ENCODE measurements around the gene DNAJC1.

DNAJC1 gene

DNA sequence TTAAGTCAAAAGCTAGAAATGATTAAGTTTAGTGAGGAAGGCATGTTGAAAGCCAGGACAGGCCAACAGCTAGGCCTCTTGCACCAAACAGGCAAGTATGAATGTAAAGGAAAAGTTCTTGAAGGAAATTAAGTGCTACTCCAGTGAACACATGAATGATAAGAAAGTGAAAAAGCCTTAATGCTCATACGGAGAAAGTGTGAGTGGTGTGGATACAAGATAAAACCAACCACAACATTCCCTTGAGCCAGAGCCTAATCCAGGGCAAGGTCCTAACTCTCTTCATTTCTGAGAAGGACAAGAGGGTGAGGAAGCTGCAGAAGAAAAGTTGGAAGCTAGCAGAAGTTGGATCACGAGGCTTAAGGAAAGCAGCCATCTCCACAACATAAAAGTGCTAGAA, 53.0 kb downstream of the DNAJC1 start:
- Mint-ChIP-seq H3K27me3 (no peaks in the 10 kb centered on the region), H3K4me3 (no peak overlapping the region), H3K9me3 (no peaks in the 10 kb centered on the region), H3K4me1 (peaks cover 11% of the 10 kb centered on the region), H3K36me3 (no peaks in the 10 kb centered on the region), H3K27ac (no peak overlapping the region)

DNA sequence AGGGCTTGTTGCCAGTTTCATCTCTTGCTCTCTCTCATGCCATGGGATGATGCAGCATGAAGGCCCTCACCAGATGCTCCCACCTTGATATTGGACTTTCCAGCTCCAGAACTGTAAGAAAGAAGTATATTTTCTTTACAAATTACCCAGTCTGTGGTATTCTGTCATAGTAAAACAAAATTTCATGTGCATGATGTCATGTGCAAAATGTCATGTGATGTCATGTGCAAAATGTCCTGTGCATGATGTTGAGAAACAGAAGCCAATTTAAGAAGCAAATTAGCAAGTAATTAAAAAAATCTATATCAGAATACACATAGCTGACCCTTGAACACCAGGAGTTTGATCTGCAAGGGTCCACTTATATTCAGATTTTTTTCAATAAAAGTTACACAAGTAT, 56.6 kb downstream of the DNAJC1 start:
- Mint-ChIP-seq H3K27me3 (no peaks in the 10 kb centered on the region), H3K4me1 (peaks cover 21% of the 10 kb centered on the region), H3K9me3 (no peaks in the 10 kb centered on the region), H3K27ac (no peak overlapping the region), H3K4me3 (no peak overlapping the region), H3K36me3 (peaks cover 2% of the 10 kb centered on the region)

DNA sequence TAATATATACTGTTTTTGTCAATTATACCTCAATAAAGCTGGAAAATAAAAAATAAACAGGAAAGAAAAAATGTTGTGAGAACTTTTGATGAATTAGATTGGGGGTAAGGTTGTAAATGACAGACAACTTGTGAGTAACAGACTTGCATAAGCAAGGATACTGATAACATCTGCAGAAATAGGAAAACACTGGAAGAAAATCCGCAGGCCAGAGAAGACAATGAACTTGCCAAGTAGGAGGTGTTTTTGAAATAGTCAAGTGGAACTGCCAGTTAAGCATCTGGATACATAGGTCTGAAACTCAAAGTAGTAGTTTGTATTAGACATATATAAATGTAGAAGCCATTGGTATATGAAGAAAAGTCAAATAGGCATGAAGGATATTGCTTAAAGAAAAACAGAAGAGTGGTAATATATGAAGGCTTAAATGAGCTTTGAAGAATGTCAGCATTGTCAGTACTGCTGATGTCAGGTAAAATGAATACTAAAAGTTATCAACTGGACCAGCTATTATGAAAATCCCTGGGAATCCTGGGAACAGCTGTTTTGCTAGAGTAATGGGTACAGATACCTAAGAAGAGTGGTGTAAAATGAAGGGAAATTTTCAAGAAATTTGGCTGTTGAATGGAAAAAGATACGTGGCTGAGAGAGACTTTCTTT, 58.7 kb downstream of the DNAJC1 start:
- peaks cover 3% of the 10 kb centered on the region for H3K36me3 Mint-ChIP-seq
- H3K27ac Mint-ChIP-seq, result peak overlapping the region; percentile 59
- H3K9me3 Mint-ChIP-seq, result no peaks in the 10 kb centered on the region
- peaks cover 20% of the 10 kb centered on the region for H3K4me1 Mint-ChIP-seq
- H3K27me3 Mint-ChIP-seq, result no peaks in the 10 kb centered on the region
- H3K4me3 Mint-ChIP-seq, result no peak overlapping the region

- Mint-ChIP-seq H3K4me1 (peaks cover 20% of the 10 kb centered on the region), H3K27me3 (no peaks in the 10 kb centered on the region), H3K9me3 (no peaks in the 10 kb centered on the region), H3K27ac (no peak overlapping the region), H3K4me3 (no peak overlapping the region), H3K36me3 (peaks cover 8% of the 10 kb centered on the region)
Observed at GRCh38 chr10:21943633-21944265, 59.8 kb downstream of the DNAJC1 start.

- Mint-ChIP-seq H3K36me3 (peaks cover 24% of the 10 kb centered on the region), H3K27me3 (no peaks in the 10 kb centered on the region), H3K4me3 (no peak overlapping the region), H3K9me3 (peaks cover 21% of the 10 kb centered on the region), H3K4me1 (no peaks in the 10 kb centered on the region), H3K27ac (no peak overlapping the region)
Observed at GRCh38 chr10:21935439-21936023, 68.0 kb downstream of the DNAJC1 start.

- H3K4me1 Mint-ChIP-seq, result no peaks in the 10 kb centered on the region
Observed at GRCh38 chr10:21934307-21934706, 69.2 kb downstream of the DNAJC1 start.

GRCh38 chr10:21929070-21929469, 74.5 kb downstream of the DNAJC1 start:
- Mint-ChIP-seq H3K27ac (no peak overlapping the region), H3K27me3 (no peaks in the 10 kb centered on the region), H3K9me3 (no peaks in the 10 kb centered on the region), H3K4me3 (no peak overlapping the region), H3K4me1 (no peaks in the 10 kb centered on the region), H3K36me3 (peaks cover 2% of the 10 kb centered on the region)

More at GRCh38 chr10:21934307-21934706, 69.2 kb downstream of the DNAJC1 start:
- Mint-ChIP-seq H3K27me3 (no peaks in the 10 kb centered on the region), H3K9me3 (peaks cover 21% of the 10 kb centered on the region), H3K27ac (no peak overlapping the region), H3K36me3 (peaks cover 24% of the 10 kb centered on the region), H3K4me3 (no peak overlapping the region)

- Mint-ChIP-seq H3K27me3 (no peaks in the 10 kb centered on the region), H3K4me3 (no peak overlapping the region), H3K4me1 (no peaks in the 10 kb centered on the region), H3K27ac (no peak overlapping the region), H3K36me3 (peaks cover 2% of the 10 kb centered on the region), H3K9me3 (no peaks in the 10 kb centered on the region)
Observed at GRCh38 chr10:21927631-21928353, 75.7 kb downstream of the DNAJC1 start.

- Mint-ChIP-seq H3K9me3 (no peaks in the 10 kb centered on the region), H3K4me1 (no peaks in the 10 kb centered on the region), H3K27me3 (no peaks in the 10 kb centered on the region), H3K4me3 (no peak overlapping the region), H3K36me3 (peaks cover 2% of the 10 kb centered on the region), H3K27ac (no peak overlapping the region)
Observed at GRCh38 chr10:21926949-21927348, 76.6 kb downstream of the DNAJC1 start.

DNA sequence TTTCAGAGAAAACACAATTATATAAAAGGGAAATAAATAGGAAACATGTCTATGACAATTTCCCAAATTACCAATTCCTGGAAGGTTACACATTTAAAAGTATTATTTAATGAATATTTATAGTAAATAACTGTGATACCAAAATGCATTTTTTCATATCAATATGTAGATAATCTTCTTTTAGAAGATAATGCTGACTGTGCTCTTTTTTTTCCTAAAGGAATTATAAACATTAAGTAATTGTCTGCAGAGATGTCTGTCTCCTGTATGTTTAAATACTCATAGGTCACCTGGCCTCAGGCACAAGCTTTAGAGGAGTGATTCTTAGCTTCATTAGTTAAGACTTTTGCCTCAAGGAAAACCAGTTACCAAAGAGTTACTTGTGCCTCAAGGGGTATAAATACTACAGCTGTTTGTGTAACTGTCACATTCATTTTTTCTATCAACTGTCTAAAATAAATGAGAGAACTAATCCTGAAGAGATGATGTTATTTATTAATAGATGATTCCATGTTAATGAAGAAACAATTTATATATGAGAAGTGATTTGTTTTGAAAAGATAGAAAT, 77.1 kb downstream of the DNAJC1 start:
- H3K36me3 Mint-ChIP-seq, result peaks cover 2% of the 10 kb centered on the region
- no peak overlapping the region for H3K4me3 Mint-ChIP-seq
- H3K27me3 Mint-ChIP-seq, result no peaks in the 10 kb centered on the region
- H3K27ac Mint-ChIP-seq, result no peak overlapping the region
- H3K4me1 Mint-ChIP-seq, result no peaks in the 10 kb centered on the region
- H3K9me3 Mint-ChIP-seq, result no peaks in the 10 kb centered on the region

- H3K9me3 Mint-ChIP-seq, result no peaks in the 10 kb centered on the region
- H3K27me3 Mint-ChIP-seq, result no peaks in the 10 kb centered on the region
- H3K4me3 Mint-ChIP-seq, result no peak overlapping the region
- H3K27ac Mint-ChIP-seq, result no peak overlapping the region
- peaks cover 2% of the 10 kb centered on the region for H3K36me3 Mint-ChIP-seq
- no peaks in the 10 kb centered on the region for H3K4me1 Mint-ChIP-seq
Observed at GRCh38 chr10:21925851-21926250, 77.7 kb downstream of the DNAJC1 start.

GRCh38 chr10:21924511-21924910, 79.0 kb downstream of the DNAJC1 start:
- Mint-ChIP-seq H3K4me3 (no peak overlapping the region), H3K27ac (no peak overlapping the region), H3K4me1 (no peaks in the 10 kb centered on the region), H3K36me3 (peaks cover 7% of the 10 kb centered on the region), H3K27me3 (no peaks in the 10 kb centered on the region), H3K9me3 (no peaks in the 10 kb centered on the region)

DNA sequence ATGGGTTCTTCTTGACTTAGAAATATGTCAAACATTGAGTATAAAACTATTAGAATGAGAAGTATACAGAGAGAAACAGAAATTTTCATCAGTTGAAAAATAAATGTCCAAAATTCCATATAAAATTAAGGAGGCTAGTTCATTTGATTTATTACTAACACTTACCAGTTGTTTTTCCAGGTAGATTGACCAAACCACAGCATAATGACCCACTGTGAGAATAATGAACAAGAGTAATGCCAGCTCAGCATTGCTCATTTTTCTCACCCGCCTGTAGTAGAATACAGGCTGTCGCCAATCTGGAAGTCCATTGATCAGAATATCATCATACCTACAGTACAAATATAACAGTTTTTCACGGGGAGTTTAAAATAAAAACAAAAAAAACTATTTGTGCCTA, 82.9 kb downstream of the DNAJC1 start:
- Mint-ChIP-seq H3K9me3 (no peaks in the 10 kb centered on the region), H3K36me3 (peaks cover 9% of the 10 kb centered on the region)

DNA sequence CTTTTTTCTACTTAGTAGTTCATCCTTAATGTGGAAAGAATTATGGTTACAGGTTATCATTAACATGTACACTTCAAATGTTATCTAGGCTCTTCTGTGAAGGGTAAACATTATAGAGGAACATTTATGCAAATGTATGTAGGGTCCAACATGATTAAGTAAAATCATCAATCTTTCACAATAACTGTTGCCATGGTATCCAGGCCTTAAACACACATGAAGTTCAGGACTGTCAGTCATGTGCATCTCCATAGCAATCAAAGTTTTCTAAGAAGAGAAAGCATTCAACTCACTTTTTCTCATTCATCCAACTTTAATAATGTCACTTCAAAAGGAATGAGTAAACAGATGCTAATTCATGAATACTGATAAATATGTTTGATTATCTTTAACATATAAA, 83.6 kb downstream of the DNAJC1 start:
- Mint-ChIP-seq H3K9me3 (no peaks in the 10 kb centered on the region), H3K27me3 (no peaks in the 10 kb centered on the region), H3K36me3 (peaks cover 8% of the 10 kb centered on the region), H3K27ac (no peak overlapping the region), H3K4me3 (no peak overlapping the region), H3K4me1 (no peaks in the 10 kb centered on the region)

More for the DNA sequence above, 82.9 kb downstream of the DNAJC1 start:
- H3K27me3 Mint-ChIP-seq, result no peaks in the 10 kb centered on the region
- H3K4me1 Mint-ChIP-seq, result no peaks in the 10 kb centered on the region
- H3K4me3 Mint-ChIP-seq, result no peak overlapping the region
- no peak overlapping the region for H3K27ac Mint-ChIP-seq

- no peaks in the 10 kb centered on the region for H3K27me3 Mint-ChIP-seq
- no peaks in the 10 kb centered on the region for H3K4me1 Mint-ChIP-seq
- no peaks in the 10 kb centered on the region for H3K9me3 Mint-ChIP-seq
- H3K27ac Mint-ChIP-seq, result no peak overlapping the region
- H3K36me3 Mint-ChIP-seq, result peaks cover 8% of the 10 kb centered on the region
- no peak overlapping the region for H3K4me3 Mint-ChIP-seq
Observed at GRCh38 chr10:21919117-21919516, 84.4 kb downstream of the DNAJC1 start.

- no peak overlapping the region for H3K4me3 Mint-ChIP-seq
- H3K27me3 Mint-ChIP-seq, result no peaks in the 10 kb centered on the region
- H3K36me3 Mint-ChIP-seq, result peaks cover 10% of the 10 kb centered on the region
- peaks cover 12% of the 10 kb centered on the region for H3K4me1 Mint-ChIP-seq
- H3K27ac Mint-ChIP-seq, result no peak overlapping the region
- no peaks in the 10 kb centered on the region for H3K9me3 Mint-ChIP-seq
Observed at GRCh38 chr10:21912625-21913024, 90.9 kb downstream of the DNAJC1 start.
